Panc1 (cell line): ENCODE results near the gene PNPO. TPM values are rescaled to one million over a fixed set of nuclear protein-coding genes. Genes with fewer than 3 reads are reported as not detected.

Source experiments
- ATAC-seq: fragments of 200-7000 bp; cut with Tn5 transposase; 2 replicates; pipeline ENCODE4 v1.9.1; 2020; ENCODE audit warnings: mild to moderate bottlenecking, moderate library complexity
- BruUV-seq: library from RNA; stranded (reverse); fragments of 400-500 nt; replicated peaks from 2 replicates; lab custom pipeline; 2021; lab: Mats Ljungman, UMichigan
- CTCF ChIA-PET: fragments of 300-600 bp; sonication (Branson Sonifier 250); formaldehyde crosslinking; loops from one replicate; lab custom pipeline; 2022; ENCODE audit warnings: antibody characterized with exemption; lab: Charles Lee
- POLR2A ChIA-PET: fragments of 300-600 bp; sonication (Branson Sonifier 250); formaldehyde crosslinking; loops from one replicate; lab custom pipeline; 2022; ENCODE audit warnings: antibody characterized with exemption; lab: Charles Lee
- DNase-seq: peaks from one replicate; pipeline ENCODE4 v3.0.0-alpha.2; 2010; ENCODE audit warnings: low read depth, low spot score
- H3K27ac ChIP-seq: 2 replicates; pipeline ENCODE4 v1.5.1; 2011; ENCODE audit warnings: mild to moderate bottlenecking, low read length, inconsistent platforms
- H3K27me3 ChIP-seq: fragments of 200-500 bp; sonication (Bioruptor generic); 2 replicates; pipeline ENCODE4 v1.6.0; 2014; ENCODE audit warnings: low read length, inconsistent platforms; ENCODE audit not compliant: control insufficient read depth, insufficient read depth
- H3K36me3 ChIP-seq: fragments of 200-500 bp; sonication (Bioruptor generic); 2 replicates; pipeline ENCODE4 v1.5.1; 2014; ENCODE audit warnings: inconsistent platforms, mild to moderate bottlenecking, low read length, moderate library complexity; ENCODE audit not compliant: control insufficient read depth, insufficient read depth
- H3K4me1 ChIP-seq: 2 replicates; pipeline ENCODE4 v1.5.1; 2011; ENCODE audit warnings: inconsistent platforms, mild to moderate bottlenecking, low read length, moderate library complexity; ENCODE audit not compliant: control insufficient read depth, insufficient read depth
- H3K4me3 ChIP-seq, 2 experiments: 2 replicates each; pipeline ENCODE4 v1.5.1; 2011 to 2012; ENCODE audit warnings: low read depth in 2 of 2, low read length in 2 of 2, mild to moderate bottlenecking in 2 of 2, inconsistent platforms in 1 of 2, moderate library complexity in 1 of 2
- H3K9me3 ChIP-seq: fragments of 200-500 bp; sonication (Bioruptor generic); 2 replicates; pipeline ENCODE4 v1.5.1; 2014; ENCODE audit warnings: low read depth, mild to moderate bottlenecking, inconsistent platforms, low read length, moderate library complexity; ENCODE audit not compliant: control insufficient read depth, insufficient read depth
- CTCF ChIP-seq: fragments of 450-650 bp; IDR thresholded peaks from 2 replicates; pipeline ENCODE4 v1.5.1; 2017; ENCODE audit warnings: mild to moderate bottlenecking
- POLR2AphosphoS5 ChIP-seq: IDR thresholded peaks from 2 replicates; pipeline ENCODE4 v1.6.1; 2012; ENCODE audit warnings: mild to moderate bottlenecking, low read depth, low read length, moderate library complexity
- REST ChIP-seq, 2 experiments: IDR thresholded peaks; 2 replicates each; pipeline ENCODE4 v1.6.1; 2011 to 2012; ENCODE audit warnings: low read depth in 2 of 2, control low read depth in 1 of 2, low read length in 1 of 2, mild to moderate bottlenecking in 1 of 2, moderate library complexity in 1 of 2; ENCODE audit not compliant: insufficient read depth in 1 of 2
- SIN3A ChIP-seq: IDR thresholded peaks from 2 replicates; pipeline ENCODE4 v1.6.1; 2012; ENCODE audit warnings: low read depth, mild to moderate bottlenecking, low read length, moderate library complexity, borderline replicate concordance; ENCODE audit not compliant: insufficient read depth
- TCF7L2 ChIP-seq: IDR thresholded peaks from 2 replicates; pipeline ENCODE4 v1.6.1; 2011; ENCODE audit warnings: mild to moderate bottlenecking, low read depth, low read length, inconsistent platforms
- in situ Hi-C: cut with HindIII; loops from 2 replicates; pipeline ENCODE4 v1.10.0; 2016; ENCODE audit warnings: low sequenced_read_pairs, low pct_unique_long_range_greater_than_20kb
- intact Hi-C: fragments of 100-400 bp; cut with micrococcal nuclease; formaldehyde crosslinking; loops from one replicate; pipeline ENCODE4 v1.10.0; 2022; ENCODE audit not compliant: unreplicated experiment
- total RNA-seq: library from RNA; stranded (reverse); gene quantifications from one replicate; pipeline ENCODE4 v1.2.1, GENCODE V29; 2021; ENCODE audit not compliant: unreplicated experiment

Gene PNPO
- total RNA-seq, 1 experiment from 2014 or later = 20.1 TPM

- Histone ChIP-seq H3K4me3 (no peak overlapping the region), H3K4me1 (peaks cover 6% of the 10 kb centered on the region; the same call in 1 of the 2 replicates), H3K27me3 (no peaks in the 10 kb centered on the region), H3K36me3 (no peaks in the 10 kb centered on the region), H3K27ac (no peak overlapping the region), H3K9me3 (no peaks in the 10 kb centered on the region)
- in situ Hi-C loops = no loop called here
- CTCF ChIA-PET = interaction anchor here (0.5 kb wide), 1 partner anchor 18 kb away, joined by 4 read pairs; no protein-coding TSS in a partner anchor
- no peak for TF ChIP-seq REST (IDR thresholded peaks at IDR 0.05; ENCODE audit: insufficient read depth in 1 of 2, low read depth in 2 of 2, low read length in 1 of 2)
- TF ChIP-seq POLR2AphosphoS5 = no peak
- TF ChIP-seq SIN3A = no peak
- TF ChIP-seq TCF7L2 = no peak
- TF ChIP-seq CTCF = no peak
- ATAC-seq (no peak), DNase-seq (no peak)
- POLR2A ChIA-PET = interaction anchor here (0.5 kb wide), 1 partner anchor 13 kb away, joined by 5 read pairs; no protein-coding TSS in a partner anchor
- intact Hi-C loops = loop anchor here (2.0 kb wide), 1 partner anchor 21 kb away; no protein-coding TSS in a partner anchor
- BruUV-seq = no TSS peak
Measured at GRCh38 chr17:47995241-47995935, 54.0 kb downstream of the PNPO start.

GRCh38 chr17:47996201-47996600 is 54.8 kb downstream of the PNPO start:
- ChIA-PET CTCF (no interaction called here), POLR2A (no interaction called here)
- TF ChIP-seq POLR2AphosphoS5 = no peak
- TF ChIP-seq SIN3A = no peak
- TF ChIP-seq CTCF = no peak
- TF ChIP-seq REST (IDR thresholded peaks at IDR 0.05; ENCODE audit: insufficient read depth in 1 of 2, low read depth in 2 of 2, low read length in 1 of 2) = no peak
- no peak for TF ChIP-seq TCF7L2
- no TSS peak for BruUV-seq
- in situ Hi-C loops (no loop called here), intact Hi-C loops (no loop called here)
- ATAC-seq (no peak), DNase-seq (no peak)
- Histone ChIP-seq H3K36me3 (no peaks in the 10 kb centered on the region), H3K27ac (no peak overlapping the region), H3K4me3 (no peak overlapping the region), H3K4me1 (peaks cover 6% of the 10 kb centered on the region; the same call in 1 of the 2 replicates), H3K9me3 (no peaks in the 10 kb centered on the region), H3K27me3 (no peaks in the 10 kb centered on the region)
